Stimulated activated naive CD8-positive, alpha-beta T cell treated with anti-CD3 and anti-CD28 coated beads, Interleukin-15, Interleukin-2, amounts not matched to agents 100 ng/mL and 50 ng/mL, for 24 hours (primary cell): ENCODE data around the gene CARD19.

Source experiments
- H3K27ac Mint-ChIP-seq: one replicate; pipeline ENCODE4 v1.8.0; 2021; ENCODE audit warnings: mild to moderate bottlenecking, mixed read lengths
- H3K27me3 Mint-ChIP-seq: one replicate; pipeline ENCODE4 v1.8.0; 2021; ENCODE audit warnings: mixed read lengths
- H3K36me3 Mint-ChIP-seq: one replicate; pipeline ENCODE4 v1.8.0; 2021; ENCODE audit warnings: low read depth, mixed read lengths
- H3K4me1 Mint-ChIP-seq: one replicate; pipeline ENCODE4 v1.8.0; 2021; ENCODE audit warnings: low read depth, mixed read lengths
- H3K4me3 Mint-ChIP-seq: one replicate; pipeline ENCODE4 v1.8.0; 2021; ENCODE audit warnings: mild to moderate bottlenecking, mixed read lengths
- H3K9me3 Mint-ChIP-seq: one replicate; pipeline ENCODE4 v1.8.0; 2021; ENCODE audit warnings: mixed read lengths

The CARD19 gene, protein sequence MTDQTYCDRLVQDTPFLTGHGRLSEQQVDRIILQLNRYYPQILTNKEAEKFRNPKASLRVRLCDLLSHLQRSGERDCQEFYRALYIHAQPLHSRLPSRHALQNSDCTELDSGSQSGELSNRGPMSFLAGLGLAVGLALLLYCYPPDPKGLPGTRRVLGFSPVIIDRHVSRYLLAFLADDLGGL

GRCh38 chr9:93096131-93096802 lies at the start of gene CARD19:
Gene CARD19 (plus strand): TSS chr9:93096217. CDS start chr9:93096346, 129 bp downstream.
- Mint-ChIP-seq H3K4me1 (peaks cover 79% of the 10 kb centered on the region), H3K27me3 (no peaks in the 10 kb centered on the region), H3K9me3 (peaks cover 8% of the 10 kb centered on the region), H3K27ac (peak within 1 kb of the TSS; percentile 98), H3K4me3 (peak within 1 kb of the TSS; percentile 89), H3K36me3 (peaks cover 8% of the 10 kb centered on the region)

DNA sequence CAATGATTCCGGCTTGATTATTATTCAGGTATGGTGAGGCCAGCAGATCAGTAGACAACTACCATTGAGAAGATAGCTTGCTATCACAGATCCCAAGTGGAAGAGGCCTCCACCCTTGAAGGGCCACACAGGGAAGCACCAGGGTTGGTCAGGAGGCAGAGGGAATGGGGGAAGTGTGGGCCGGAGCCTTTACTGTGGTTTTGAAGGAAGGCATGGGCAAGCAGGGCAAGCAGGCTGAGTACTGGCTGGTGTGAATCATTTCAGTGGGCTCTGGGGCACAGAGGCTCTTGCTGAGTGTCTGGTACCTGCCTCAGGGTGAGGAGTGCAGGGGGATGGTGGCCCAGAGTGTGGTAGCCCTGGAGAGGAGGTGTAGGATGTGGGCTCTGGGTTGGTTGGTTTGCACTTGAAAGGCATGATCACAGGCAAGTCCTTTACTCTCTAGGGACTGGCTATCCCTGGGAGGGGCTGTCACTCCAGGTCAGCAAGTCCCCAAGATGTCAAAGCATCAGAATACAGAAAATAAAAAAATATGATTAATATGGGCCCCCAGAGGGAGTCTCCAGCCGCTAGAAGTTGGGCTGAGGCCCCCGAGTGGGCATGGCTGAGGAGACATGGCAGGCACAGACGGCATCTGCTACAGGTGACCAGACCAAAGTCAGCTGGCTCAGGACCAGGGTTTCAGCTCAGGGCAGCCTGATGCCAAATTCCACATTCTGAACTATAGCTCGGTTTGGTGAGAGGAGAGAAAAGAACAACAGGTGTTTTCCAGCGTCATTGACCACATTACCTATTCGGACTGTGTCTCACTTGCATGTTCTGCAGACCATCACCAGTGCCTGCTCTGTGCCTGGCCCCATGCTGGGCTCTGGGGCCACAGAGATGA lies 47.2 kb upstream of the CARD19 start:
- H3K27me3 Mint-ChIP-seq = no peaks in the 10 kb centered on the region
- no peak overlapping the region for H3K27ac Mint-ChIP-seq
- H3K4me3 Mint-ChIP-seq = no peak overlapping the region
- no peaks in the 10 kb centered on the region for H3K36me3 Mint-ChIP-seq
- no peaks in the 10 kb centered on the region for H3K9me3 Mint-ChIP-seq
- H3K4me1 Mint-ChIP-seq = peaks cover 10% of the 10 kb centered on the region

DNA sequence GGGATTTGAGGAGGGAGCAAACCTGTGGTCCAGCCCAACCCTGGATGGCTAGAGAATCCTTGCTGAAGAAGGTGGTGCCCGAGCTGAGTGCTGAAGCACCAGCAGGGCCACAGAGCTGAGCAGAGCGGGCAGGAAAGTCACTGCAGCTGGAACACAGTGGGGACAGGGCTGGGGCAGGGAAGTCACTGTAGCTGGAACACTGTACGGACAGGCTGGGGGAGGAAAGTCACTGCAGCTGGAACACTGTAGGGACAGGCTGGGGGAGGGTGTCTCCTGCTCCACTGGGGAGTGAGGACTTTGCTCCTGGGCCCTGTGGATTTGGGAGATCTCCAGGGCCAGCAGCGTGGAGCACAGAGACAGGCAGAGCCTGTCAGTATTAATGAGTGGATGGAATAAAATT lies 46.5 kb upstream of the CARD19 start:
- H3K4me3 Mint-ChIP-seq = no peak overlapping the region
- no peak overlapping the region for H3K27ac Mint-ChIP-seq
- H3K36me3 Mint-ChIP-seq = no peaks in the 10 kb centered on the region
- peaks cover 15% of the 10 kb centered on the region for H3K4me1 Mint-ChIP-seq
- no peaks in the 10 kb centered on the region for H3K9me3 Mint-ChIP-seq
- no peaks in the 10 kb centered on the region for H3K27me3 Mint-ChIP-seq

- Mint-ChIP-seq H3K36me3 (no peaks in the 10 kb centered on the region), H3K27ac (no peak overlapping the region), H3K27me3 (no peaks in the 10 kb centered on the region), H3K4me1 (peaks cover 19% of the 10 kb centered on the region), H3K9me3 (no peaks in the 10 kb centered on the region), H3K4me3 (no peak overlapping the region)
Measured at GRCh38 chr9:93050231-93050630, 45.8 kb upstream of the CARD19 start.

- H3K27me3 Mint-ChIP-seq = no peaks in the 10 kb centered on the region
- H3K4me3 Mint-ChIP-seq = no peak overlapping the region
- H3K27ac Mint-ChIP-seq = peak overlapping the region; percentile 4
- H3K9me3 Mint-ChIP-seq = no peaks in the 10 kb centered on the region
- H3K4me1 Mint-ChIP-seq = peaks cover 22% of the 10 kb centered on the region
- no peaks in the 10 kb centered on the region for H3K36me3 Mint-ChIP-seq
Measured at GRCh38 chr9:93051680-93052089, 44.3 kb upstream of the CARD19 start.

- H3K9me3 Mint-ChIP-seq = no peaks in the 10 kb centered on the region
- no peak overlapping the region for H3K4me3 Mint-ChIP-seq
- no peak overlapping the region for H3K27ac Mint-ChIP-seq
Measured at GRCh38 chr9:93052791-93053540, 43.1 kb upstream of the CARD19 start.

GRCh38 chr9:93053781-93054331 lies 42.2 kb upstream of the CARD19 start:
- Mint-ChIP-seq H3K4me3 (no peak overlapping the region), H3K27me3 (no peaks in the 10 kb centered on the region), H3K9me3 (no peaks in the 10 kb centered on the region), H3K4me1 (peaks cover 27% of the 10 kb centered on the region), H3K27ac (no peak overlapping the region), H3K36me3 (no peaks in the 10 kb centered on the region)

More at GRCh38 chr9:93052791-93053540, 43.1 kb upstream of the CARD19 start:
- Mint-ChIP-seq H3K4me1 (peaks cover 24% of the 10 kb centered on the region), H3K36me3 (no peaks in the 10 kb centered on the region), H3K27me3 (no peaks in the 10 kb centered on the region)

DNA sequence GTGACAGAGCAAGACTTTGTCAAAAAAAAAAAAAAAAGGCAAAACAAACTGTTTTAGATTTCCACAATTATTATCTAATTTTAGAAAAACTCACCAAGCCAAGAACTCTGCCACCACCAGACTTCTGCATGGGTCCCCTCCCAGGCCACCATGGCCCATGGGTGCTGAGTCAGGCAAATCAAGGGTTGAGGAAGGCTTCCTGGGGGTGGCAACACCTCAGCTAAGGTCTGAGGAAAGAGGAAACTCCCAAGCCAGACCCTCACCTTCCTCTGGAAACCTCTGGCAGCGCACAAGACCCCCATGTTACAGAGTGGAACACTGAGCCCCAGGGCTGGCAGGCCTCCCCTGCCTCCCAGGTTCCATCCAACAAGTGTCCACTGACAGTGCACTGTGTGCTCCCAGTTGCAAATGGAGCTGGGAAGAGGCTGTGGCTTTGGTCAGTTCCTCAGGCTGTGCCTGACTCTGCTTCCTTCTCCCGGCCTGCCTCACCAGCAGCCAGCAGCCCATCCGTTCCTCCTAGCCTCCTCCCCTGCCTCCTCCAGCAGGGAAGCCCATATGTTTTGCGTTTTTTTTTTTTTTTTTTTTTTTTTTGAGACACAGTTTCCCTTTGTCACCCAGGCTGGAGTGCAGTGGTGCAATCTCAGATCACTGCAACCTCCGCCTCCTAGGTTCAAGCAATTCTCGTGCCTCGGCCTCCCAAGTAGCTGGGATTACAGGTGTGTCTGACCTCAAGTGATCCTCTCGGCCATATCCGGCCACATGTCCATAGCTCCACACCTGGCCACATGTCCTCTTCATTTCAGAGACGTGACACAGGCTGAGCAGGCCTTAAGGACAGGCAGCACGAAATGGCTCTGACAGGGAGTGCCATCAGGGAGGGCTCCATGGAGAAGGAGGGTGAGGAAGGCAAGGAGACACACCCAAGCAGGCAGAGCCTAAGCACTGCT lies 41.0 kb upstream of the CARD19 start:
- H3K9me3 Mint-ChIP-seq = no peaks in the 10 kb centered on the region
- no peaks in the 10 kb centered on the region for H3K27me3 Mint-ChIP-seq
- no peaks in the 10 kb centered on the region for H3K36me3 Mint-ChIP-seq
- H3K4me1 Mint-ChIP-seq = peaks cover 37% of the 10 kb centered on the region
- no peak overlapping the region for H3K27ac Mint-ChIP-seq
- H3K4me3 Mint-ChIP-seq = no peak overlapping the region

DNA sequence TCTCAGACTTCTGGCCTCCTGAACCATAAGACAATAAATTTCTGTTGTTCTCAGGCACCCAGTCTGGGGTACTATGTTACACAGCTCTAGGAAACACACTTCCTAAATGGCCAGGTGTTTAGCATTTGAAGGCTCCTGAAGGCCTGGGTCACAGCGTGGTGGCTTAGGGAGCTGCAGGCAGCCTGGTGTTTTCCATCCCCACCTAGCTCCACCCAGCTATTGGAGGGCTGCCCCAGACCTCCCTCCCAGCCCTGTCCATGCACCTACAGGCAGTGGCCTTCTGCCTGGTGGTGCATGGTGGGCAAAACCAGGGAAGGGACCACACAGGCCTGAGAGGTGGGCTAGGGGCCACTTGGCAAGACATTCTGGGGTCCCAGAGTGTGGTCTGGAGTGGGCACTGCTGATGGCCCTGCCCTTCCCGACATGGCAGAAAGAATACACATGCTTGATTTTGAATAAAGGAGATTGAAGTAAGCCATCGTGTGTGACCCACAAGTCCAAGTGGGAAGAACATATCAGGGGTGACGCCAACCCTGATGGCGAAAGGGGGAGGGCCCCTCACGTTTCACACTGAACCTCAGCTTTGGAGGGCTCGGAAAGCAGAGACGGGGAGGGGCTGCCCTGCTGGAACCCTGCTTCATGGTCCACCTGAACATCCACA lies 38.8 kb upstream of the CARD19 start:
- Mint-ChIP-seq H3K4me3 (no peak overlapping the region), H3K27me3 (no peaks in the 10 kb centered on the region), H3K27ac (peak overlapping the region; percentile 45), H3K36me3 (no peaks in the 10 kb centered on the region), H3K4me1 (peaks cover 58% of the 10 kb centered on the region), H3K9me3 (no peaks in the 10 kb centered on the region)

GRCh38 chr9:93057703-93058354 lies 38.2 kb upstream of the CARD19 start:
- Mint-ChIP-seq H3K4me1 (peaks cover 65% of the 10 kb centered on the region), H3K27ac (peak overlapping the region; percentile 45), H3K27me3 (no peaks in the 10 kb centered on the region), H3K9me3 (no peaks in the 10 kb centered on the region), H3K4me3 (peak overlapping the region; percentile 51), H3K36me3 (no peaks in the 10 kb centered on the region)

DNA sequence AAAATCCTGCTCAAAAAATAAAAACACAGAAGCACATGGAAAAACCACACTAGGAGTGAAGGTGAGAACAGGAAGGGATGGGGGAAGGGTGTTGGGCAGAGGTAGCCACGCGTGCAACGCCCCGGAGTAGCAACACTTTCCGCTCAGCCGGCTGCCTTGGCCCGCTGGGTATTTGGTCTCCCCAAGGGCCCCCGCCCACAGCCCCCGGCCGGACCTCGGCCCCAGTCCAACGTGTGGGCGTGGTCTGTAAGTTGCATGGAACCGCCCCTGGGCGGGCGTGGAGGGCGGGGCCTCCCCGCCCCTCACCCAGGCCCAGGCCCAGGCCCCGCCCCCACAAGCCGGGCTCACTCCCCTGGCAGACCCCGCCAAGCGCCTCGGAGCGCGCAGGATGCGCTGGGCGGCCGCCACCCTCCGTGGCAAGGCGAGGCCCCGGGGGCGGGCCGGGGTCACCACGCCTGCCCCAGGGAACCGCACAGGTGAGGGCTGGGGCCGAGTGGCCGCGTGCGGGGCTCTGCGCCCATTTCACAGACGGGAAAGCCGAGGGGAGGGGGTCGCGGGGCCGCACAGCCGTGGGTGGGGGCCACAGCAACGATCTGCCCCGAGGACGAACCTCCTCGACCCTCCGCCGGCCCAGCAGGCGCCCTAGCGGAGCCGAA lies 37.5 kb upstream of the CARD19 start, which contains the start of gene SUSD3:
TSS of gene SUSD3 (plus strand) at position 347 of the 656 bp plus-strand sequence. CDS start at position 389, 42 bp downstream.
- H3K9me3 Mint-ChIP-seq = no peaks in the 10 kb centered on the region
- peak within 1 kb of the TSS; percentile 91 for H3K27ac Mint-ChIP-seq
- peaks cover 66% of the 10 kb centered on the region for H3K4me1 Mint-ChIP-seq
- no peaks in the 10 kb centered on the region for H3K27me3 Mint-ChIP-seq
- H3K36me3 Mint-ChIP-seq = no peaks in the 10 kb centered on the region
- peak within 1 kb of the TSS; percentile 89 for H3K4me3 Mint-ChIP-seq

DNA sequence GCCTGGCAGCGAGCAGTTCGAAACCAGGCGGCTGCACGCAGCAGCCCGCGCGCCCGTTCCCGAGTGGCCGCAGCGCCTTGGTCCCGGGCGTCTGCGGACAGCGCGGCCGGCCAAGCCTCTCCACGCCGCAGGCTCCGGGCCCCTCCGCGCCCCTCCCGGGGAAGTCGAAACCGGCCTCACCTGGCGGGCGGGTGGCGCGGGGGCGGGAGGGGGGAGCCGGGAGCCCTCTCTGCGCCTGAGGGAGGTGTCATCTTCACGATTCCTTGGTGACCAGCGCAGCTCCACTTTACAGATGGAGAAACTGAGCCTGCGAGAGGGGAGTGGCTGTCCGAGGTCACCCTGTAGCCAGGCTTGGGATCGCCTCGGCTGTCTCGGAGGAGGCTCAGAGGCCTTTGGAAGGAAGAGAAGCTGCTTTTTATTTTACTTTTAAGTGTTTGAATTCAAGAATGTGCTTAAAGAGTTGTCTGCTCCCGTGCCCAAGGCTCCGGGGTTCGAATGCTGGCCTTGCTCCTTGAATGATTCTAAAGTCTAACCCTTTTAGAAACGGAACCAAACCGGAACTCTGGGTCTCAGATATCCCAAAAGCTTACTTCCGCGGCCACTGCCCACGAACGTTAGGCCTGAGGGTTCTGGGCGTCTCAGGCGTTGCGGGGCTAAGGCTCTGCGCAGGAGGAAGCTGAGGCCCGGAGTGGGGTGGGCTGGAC lies 36.9 kb upstream of the CARD19 start:
- H3K4me1 Mint-ChIP-seq = peaks cover 67% of the 10 kb centered on the region

More for the DNA sequence above, 36.9 kb upstream of the CARD19 start:
- H3K4me3 Mint-ChIP-seq = peak overlapping the region; percentile 89
- H3K27ac Mint-ChIP-seq = peak overlapping the region; percentile 91
- no peaks in the 10 kb centered on the region for H3K36me3 Mint-ChIP-seq
- no peaks in the 10 kb centered on the region for H3K27me3 Mint-ChIP-seq
- no peaks in the 10 kb centered on the region for H3K9me3 Mint-ChIP-seq
